Islet precursor cell (in vitro differentiated cells): ENCODE measurements around the gene GOLPH3.
"Not testable (repeated sequence)": the region's sequence is repeated elsewhere in the genome, so short reads cannot be mapped to it uniquely, and the experiment has no call there.

Experiments used
- DNase-seq: peaks from one replicate; pipeline ENCODE4 v3.0.0-alpha.2; 2018

Gene GOLPH3

DNA sequence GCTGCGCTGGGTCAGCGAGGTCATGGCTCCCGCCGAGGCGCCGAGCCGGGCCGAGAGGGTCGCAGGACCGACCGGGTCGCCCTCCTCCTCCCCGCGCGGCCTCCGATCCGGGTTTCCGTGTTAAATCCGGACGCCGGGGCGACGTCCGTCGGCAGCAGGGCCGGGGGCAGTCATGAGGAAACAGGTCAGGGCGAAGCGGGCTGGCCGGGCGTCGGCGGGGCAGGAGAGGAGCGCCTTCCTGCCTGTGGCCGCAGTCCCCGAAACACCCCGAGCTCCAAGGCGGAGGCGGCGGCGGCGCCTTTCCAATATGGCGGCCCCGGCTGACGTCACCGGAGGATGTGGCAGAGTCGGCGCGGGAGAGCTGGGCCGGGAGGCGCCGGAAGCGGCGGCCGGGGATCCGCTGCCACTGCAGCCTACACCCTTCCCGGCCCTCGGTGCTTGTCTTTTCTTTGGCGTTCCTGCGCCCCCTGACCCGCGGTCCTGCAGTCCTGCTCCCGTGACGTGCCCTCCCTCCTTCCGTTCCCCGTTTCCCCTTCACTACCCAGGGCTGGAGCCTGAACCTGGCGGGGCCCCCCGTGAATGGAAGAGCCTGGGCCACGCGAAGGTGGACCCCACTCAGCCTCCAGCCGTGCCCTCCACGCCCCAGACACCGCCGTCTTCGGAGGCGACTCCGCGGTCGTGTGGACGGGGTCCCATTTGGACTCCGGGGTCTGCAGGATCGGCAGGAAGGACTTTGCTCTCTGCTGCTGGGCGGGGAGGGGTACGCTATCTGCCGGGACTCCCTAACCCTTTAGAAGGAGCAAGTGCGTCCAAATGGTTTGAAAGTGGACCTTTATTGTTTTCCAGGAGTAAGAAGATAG lies at the start of gene GOLPH3:
GOLPH3 (minus strand) TSS at position 309 of the 860 bp plus-strand sequence; CDS start at position 24, 285 bp downstream.
- DNase-seq: peak; percentile 96

DNA sequence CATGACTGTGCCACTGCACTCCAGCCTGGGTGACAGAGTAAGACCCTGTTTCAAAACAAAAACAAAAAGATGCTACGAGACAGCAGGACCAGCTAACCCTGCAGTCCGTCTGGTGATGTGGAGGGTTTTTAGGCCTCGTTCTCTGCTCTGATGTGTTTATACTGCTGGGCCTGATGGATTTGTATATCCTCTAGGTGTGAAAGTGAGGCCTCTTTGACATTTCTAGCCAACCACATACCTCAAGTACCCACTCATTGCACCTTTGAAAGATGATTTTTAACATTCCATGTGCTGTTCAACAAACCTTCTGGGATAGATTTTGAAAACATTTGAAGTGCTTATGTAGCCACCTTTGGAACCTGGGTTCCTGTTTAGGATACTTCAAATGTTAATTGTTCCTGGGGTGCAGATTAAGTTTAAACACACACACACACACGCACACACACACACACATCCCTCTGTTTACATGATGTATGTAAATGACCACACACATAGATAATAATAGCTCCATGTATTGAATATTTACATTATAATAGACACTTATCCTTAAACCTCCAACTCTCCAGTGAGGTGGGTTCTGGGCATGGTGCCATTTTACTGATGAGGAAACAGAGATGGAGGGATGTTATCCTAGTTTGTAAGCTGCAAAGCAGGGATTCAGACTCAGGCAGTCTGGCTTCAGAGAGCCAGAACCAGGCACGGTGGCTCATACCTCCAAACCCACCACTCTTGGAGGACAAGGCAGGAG lies 48.8 kb upstream of the GOLPH3 start:
- DNase-seq: no peak

DNA sequence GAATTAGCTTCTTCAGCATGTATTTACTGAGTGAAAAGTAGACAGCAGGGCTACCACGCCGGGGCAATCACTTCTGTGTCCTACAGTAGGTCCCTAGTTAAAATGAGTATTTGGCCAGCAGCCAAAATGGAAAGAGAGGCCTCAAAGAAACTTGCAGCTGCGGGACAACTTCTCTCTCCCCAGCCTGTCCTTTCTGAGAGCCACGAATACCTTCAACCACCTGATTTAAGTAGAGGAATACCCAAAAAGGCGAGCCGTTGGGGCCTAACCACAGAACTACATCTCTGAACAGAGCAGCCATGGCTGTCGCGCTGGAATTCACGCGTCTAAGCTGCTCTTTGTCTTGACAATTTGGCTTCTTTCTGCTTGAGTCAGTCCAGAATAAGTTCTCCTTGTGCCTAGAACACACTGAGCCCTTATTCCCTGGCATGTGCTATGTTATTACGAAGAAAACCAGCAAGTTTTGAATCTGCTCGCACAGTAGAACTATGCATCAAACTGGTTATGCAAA lies 43.8 kb upstream of the GOLPH3 start:
- DNase-seq: no peak

DNA sequence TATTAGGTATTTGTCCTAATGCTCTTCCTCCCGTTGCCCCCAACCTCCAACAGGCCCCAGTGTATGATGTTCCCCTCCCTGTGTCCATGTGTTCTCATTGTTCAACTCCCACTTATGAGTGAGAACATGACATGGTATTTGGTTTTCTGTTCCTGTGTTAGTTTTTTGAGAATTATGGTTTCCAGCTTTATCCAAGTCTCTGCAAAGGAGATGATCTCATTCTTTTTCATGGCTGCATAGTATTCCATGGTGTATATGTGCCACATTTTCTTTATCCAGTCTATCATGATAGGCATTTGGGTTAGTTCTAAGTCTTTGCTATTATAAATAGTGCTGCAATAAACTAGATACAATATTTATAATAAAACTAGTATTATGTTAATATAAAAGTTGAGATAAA lies 40.2 kb upstream of the GOLPH3 start:
- DNase-seq: not testable (repeated sequence)

DNA sequence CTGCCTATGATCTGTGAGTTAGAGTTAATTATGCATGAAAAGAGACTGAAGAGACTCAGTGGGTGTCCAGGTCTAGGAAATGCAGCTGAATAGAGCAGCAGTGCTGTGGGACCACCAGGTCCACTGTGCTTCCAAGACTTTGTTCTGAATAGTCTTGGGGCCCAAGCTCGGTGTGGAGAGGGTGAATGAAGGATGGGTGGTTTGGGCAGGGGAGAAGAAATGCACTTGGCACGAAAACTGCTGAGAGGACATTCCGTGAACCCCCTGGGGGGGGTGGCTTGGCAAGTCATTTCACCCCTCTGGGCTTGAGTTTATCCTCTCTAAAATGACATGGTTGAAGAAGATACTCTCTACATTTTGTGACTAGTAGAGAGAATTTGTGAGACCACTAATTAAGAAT lies 36.0 kb upstream of the GOLPH3 start:
- no peak for DNase-seq

DNA sequence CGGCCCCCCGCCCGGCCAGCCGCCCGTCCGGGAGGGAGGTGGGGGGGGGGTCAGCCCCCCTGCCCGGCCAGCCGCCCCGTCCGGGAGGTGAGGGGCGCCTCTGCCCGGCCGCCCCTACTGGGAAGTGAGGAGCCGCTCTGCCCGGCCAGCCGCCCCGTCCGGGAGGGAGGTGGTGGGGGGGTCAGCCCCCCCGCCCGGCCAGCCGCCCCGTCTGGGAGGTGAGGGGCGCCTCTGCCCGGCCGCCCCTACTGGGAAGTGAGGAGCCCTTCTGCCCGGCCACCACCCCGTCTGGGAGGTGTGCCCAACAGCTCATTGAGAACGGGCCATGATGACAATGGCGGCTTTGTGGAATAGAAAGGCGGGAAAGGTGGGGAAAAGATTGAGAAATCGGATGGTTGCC lies 34.7 kb upstream of the GOLPH3 start:
- not testable (repeated sequence) for DNase-seq

DNA sequence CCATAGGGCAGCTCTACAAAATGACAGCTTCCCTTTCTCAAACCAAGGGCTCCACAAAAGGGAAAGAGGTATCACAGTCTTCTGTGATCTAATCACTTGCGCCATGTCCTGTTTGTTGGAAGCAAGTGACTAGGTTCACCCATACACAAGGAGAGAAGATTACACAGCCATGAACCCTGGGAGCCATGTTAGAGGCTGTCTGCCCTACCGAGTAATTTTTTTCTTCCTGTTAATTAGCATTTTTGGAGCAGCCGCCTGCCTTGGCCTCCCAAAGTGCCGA lies 33.2 kb upstream of the GOLPH3 start:
- DNase-seq: no peak

DNA sequence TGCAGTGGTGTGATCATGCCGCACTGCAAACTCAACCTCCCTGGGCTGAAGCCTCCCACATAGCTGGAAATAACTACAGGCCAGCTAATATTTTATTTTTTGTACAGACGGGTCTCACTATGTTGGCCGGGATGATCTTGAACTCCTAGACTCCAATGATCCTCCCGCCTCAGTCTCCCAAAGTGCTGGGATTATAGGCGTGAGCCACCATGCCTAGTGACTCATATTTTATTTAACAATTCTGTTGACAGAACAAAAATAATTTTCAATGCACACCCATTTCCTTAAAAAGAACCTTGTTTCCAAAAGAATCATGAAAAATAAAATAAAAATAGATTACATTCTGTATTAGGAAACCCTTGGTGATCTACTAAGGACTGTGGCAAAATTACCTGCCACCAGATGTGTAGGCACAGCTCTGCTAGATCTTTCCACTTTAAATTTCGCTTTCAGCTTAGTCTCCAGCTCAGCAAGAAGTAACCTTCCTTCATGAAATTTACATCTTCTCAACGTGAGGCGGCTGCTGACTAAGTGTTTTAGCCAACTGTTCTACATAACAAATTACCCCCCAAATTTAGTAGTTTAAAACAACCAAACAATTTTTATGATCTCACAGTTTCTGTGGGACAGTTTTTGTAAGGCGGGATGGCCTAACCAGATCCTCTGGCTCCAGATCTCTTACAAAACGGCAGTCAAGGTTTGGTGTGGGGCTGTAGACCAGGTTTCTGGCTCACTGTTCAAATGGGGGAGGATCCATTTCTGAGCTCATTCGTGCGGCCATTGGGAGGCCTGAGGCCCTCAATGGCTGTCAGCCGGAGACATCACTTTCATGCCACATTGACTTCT lies 32.6 kb upstream of the GOLPH3 start:
- no peak for DNase-seq

DNA sequence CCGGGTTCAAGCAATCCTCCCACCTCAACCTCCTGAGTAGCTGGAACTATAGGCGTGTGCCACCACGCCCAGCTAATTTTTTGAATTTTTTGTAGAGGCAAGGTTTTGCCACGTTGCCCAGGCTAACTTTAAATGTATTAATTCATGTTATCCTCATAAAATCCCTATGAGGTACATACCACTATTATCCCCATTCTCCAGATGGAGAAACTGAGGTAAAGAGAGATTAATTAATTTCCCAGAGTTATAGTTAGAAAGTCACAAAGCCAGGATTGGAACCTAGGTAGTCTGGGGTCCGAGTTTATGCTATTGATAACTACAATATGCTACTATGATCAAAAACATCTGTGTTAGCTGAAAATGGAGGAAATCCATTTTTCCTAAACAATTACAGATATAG lies 31.9 kb upstream of the GOLPH3 start:
- no peak for DNase-seq

DNA sequence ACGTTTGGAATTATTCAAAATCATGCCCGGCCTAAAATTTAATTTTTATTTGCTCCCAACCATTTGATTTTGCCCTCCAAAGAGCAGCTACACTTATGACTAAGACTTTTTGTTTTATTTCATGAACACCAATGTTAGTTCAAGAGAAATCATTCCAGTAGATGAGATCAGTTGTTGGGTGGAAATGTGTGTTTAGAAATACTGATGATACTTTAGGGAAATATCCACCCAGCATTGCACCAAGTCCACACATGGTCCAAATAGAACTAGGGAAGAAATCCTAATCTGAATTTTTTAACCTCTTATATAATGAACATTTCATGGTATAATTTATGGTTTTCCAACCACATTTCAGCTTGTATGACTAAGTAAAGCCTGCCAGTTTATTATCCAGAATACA lies 28.3 kb upstream of the GOLPH3 start:
- no peak for DNase-seq

DNA sequence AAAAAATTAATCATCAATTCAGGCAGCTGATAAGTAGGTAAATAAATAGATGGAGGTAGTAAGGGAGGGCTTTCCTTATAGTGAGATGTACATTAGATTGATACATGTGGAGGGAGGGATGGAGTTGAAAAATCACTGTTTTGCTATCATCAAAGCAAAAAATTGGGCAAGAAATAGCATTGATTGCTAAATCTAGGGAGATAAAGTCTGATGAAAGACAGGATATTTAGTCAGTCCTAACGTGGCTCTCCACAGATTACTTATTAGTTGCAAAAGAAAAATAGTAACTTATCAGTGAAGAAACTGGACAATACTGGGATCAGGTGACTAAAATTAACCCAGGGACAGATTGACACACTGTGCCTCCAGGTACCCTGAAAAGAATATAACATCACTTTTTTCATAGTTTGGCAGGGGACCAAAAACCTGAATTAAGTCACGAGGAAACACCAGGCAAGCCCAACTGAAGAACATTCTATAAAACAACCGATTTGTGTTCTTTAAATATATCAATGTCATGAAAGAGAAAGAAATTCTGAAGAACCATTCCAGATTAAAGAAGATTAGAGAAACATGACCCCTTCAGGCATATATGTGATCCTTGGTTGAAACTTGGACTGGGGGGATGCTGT lies 27.1 kb upstream of the GOLPH3 start:
- no peak for DNase-seq

DNA sequence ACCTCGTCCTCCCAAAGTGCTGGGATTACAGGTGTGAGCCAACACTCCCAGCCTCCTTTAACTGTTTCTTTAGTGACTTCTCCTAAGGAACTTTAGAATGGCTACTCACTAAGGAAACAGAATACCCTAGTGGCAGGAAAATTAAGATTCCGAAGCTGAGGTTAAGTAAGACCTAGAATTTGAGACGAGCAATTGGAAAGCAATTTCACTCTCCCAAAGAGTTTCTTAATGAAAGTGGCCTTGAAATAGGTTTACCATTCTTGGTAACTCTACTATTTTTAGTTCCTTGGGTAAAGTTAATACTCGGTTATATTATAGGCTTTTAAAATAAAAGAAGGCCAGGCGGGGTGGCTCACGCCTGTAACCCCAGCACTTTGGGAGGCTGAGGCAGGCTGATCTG lies 22.9 kb upstream of the GOLPH3 start:
- no peak for DNase-seq

DNA sequence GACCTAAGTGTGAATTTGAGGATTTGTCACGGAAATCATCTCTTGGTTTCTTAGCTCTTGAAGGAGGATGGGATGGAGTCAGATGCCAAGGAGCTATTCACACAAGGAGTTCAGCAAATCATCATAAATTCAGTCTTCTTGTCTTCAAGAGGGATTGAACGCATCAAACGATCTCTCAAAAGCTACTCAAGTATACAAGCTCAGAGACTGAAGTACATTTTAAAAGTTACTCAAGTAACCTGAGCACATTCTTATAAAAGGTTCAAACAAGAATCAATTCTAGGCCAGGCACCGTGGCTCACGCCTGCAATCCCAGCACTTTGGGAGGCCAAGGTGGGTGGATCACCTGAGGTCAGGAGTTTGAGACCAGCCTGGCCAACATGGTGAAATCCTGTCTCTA lies 21.1 kb upstream of the GOLPH3 start:
- no peak for DNase-seq

DNA sequence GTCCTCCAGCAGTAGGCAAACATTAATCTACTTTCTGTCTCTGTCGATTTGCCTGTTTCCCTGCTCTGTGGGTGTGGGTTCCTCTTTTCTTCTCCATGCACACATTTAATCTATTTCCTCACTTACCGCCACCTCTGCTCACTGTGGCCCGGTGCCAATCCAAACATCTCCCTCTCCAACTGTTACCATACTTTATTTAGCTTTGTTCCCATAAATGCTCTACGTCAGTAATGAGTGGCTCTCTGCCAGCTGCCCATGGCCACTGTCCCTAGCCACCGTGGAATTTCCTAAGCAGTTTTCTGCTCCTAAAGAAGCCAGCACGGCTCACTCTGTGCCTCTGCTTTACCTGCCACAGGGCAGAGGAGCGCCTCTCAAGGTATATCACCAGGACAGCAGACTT lies 19.5 kb upstream of the GOLPH3 start:
- DNase-seq: no peak

DNA sequence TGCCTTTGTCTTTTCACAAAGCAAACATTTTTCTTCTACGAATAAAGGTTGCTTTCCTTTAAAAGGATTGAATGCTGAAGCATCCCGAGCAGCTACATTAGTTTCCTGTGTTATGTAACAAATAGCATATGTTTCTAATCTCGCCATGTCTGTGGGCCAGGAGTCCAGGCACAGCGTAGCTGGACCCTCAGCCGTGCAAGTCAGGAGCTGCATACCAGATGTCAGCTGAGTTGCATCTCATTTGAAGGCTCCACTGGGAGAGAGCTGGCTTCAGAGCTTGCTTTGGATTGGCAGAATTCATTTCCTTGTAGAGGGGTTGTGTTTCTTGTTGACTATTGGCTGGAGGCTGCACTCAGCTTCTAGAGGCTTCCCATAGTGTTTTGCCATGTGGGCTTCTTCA lies 16.0 kb upstream of the GOLPH3 start:
- DNase-seq: no peak

DNA sequence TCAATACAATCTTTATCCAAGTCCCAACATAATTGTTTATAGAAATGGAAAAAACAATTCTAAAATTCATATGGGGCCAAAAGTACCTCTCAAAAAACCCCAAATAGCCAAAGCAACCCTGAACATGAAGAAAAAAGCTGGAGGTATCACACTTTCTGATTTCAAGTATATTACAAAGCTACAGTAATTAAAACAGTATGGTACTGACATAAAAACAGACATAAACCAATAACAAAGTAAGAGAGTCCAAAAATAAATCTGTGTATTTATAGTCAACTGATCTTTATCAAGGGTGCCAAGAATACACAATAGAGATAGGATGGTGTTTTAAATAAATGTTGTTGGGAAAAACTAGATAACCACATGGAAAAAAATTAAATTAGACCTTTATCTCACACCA lies 13.6 kb upstream of the GOLPH3 start:
- no peak for DNase-seq

DNA sequence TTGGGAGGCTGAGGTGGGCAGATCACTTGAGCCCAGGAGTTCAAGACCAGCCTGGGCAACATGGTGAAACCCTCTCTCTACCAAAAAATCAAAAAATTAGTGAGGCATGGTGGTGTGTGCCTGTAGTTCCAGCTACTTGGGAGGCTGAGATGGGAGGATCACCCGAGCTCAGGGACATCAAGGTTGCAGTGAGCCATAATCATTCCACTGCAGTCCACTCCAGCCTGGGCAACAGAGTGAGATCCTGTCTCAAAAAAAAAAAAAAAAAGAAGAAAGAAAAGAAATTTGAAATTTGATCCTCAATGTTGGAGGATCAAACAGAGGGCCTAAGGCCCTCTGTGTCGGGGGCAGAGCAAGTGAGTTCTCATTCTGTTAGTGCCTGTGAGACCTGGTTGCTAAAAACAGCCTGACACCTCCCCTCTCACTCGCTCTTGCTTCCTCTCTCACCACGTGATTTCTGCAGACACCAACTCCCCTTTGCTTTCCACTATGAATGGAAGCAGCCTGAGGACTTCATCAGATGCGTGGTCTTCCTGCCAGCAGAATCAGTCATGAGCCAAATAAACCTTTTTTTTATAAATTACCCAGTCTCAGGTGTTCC lies 8.4 kb upstream of the GOLPH3 start:
- no peak for DNase-seq

DNA sequence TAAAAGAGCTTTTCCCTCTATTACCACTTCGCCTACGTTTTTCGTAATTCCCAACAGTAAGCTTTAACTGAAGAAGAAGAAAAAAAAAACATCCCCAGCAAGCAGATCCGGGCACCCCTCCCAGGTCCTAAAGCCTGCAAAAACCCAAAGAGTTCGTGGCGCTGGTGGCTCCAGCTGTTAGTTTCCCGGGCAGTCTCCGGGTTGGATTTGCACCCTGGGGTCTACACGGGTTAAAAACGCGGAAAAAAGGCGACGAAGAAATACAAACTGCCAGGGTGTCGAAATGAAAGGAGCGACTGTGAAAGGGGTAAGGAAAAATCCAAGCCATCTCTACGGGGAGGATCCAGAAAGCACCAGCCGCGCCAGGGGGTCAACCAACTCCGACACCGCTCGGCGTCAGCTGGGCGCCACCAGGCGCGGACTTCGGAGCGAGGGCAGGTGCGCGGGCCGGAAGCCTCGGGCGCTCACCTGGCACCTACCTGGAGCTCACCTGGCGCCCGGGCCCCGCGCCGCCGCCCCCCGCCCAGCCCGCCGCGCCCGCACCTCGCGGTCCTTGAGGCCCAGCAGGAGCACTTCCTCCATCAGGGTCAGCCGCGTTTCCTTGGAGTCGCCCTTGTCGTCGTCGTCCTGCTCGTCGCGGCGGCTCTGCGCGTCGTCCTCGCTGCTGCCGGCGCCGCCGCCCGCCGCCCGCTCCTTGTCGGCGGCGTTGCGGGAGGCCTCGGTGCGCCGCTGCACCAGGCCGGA lies 680 bp downstream of the GOLPH3 start:
- peak; percentile 68 for DNase-seq

DNA sequence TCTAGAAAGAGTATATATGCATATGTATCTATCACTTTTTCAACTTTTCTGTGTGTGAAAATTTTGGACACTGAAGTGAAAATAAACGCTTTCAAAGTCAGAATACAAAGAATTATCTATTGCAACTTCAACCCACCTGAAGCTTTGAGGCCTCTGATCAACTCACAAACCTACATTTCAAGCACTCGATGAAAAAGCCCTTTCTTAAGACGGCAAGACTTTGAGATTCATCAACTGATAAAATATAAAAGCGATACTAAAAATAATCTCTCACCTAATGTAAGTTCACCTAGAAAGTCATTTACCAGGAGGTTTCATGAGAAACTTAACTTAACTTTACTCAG lies 1.2 kb downstream of the GOLPH3 start:
- no peak for DNase-seq

DNA sequence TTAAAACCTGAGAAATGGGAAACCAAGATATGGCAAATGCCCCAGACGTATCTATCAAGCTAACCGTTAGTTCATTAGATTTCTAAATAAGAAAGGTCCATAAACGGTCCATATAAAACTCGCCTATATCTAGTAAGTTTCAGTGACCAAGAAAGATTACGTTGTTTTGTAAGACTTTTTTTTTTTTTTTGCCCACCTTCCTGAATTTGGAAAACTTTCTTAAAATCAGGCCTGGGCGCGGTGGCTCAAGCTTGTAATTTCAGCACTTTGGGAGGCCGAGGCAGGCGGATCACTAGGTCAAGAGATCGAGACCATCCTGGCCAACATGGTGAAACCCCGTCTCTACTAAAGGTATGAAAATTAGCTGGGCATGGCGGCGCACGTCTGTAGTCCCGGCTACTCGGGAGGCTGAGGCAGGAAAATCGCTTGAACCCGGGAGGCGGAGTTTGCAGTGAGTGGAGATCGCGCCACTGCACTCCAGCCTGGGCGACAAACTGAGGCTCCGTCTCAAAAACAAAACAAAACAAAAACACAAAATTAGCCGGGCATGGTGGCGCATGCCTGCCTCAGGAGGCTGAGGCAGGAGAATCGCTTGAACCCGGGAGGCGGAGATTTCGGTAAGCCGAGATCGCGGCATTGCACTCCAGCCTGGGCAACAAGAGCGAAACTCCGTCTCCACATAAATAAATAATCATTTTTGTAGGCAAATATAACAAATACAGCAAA lies 1.8 kb downstream of the GOLPH3 start:
- DNase-seq: peak; percentile 57
